ENCODE data around the gene SCYL3.

Gene SCYL3

GRCh38 chr1:169899519-169900217 lies 6.0 kb upstream of the SCYL3 start:
- no peak for DNase-seq (ENCODE audit: low spot score)

- no peak for DNase-seq (ENCODE audit: low spot score)
Observed at GRCh38 chr1:169896013-169896412, 2.3 kb upstream of the SCYL3 start.

- DNase-seq (ENCODE audit: low spot score) = no peak
Observed at GRCh38 chr1:169894424-169895145, 889 bp upstream of the SCYL3 start.

- no peak for DNase-seq (ENCODE audit: low spot score)
Observed at GRCh38 chr1:169892927-169893644, 610 bp downstream of the SCYL3 start.

- no peak for DNase-seq (ENCODE audit: low spot score)
Observed at GRCh38 chr1:169892176-169892926, 1.3 kb downstream of the SCYL3 start.

- DNase-seq (ENCODE audit: low spot score) = no peak
Observed at GRCh38 chr1:169891539-169891885, 2.2 kb downstream of the SCYL3 start.

GRCh38 chr1:169890761-169891538 lies 2.7 kb downstream of the SCYL3 start:
- no peak for DNase-seq (ENCODE audit: low spot score)

- DNase-seq (ENCODE audit: low spot score) = no peak
Observed at GRCh38 chr1:169889871-169890270, 3.8 kb downstream of the SCYL3 start.

- no peak for DNase-seq (ENCODE audit: low spot score)
Observed at GRCh38 chr1:169886931-169887330, 6.8 kb downstream of the SCYL3 start.

GRCh38 chr1:169886422-169886821 lies 7.3 kb downstream of the SCYL3 start:
- no peak for DNase-seq (ENCODE audit: low spot score)

GRCh38 chr1:169885207-169885606 lies 8.5 kb downstream of the SCYL3 start:
- DNase-seq (ENCODE audit: low spot score) = no peak

- DNase-seq (ENCODE audit: low spot score) = no peak
Observed at GRCh38 chr1:169884634-169885033, 9.1 kb downstream of the SCYL3 start.

- DNase-seq (ENCODE audit: low spot score) = no peak
Observed at GRCh38 chr1:169882039-169882511, 11.6 kb downstream of the SCYL3 start.

- no peak for DNase-seq (ENCODE audit: low spot score)
Observed at GRCh38 chr1:169879034-169879840, 14.5 kb downstream of the SCYL3 start.

GRCh38 chr1:169878498-169878897 lies 15.2 kb downstream of the SCYL3 start:
- no peak for DNase-seq (ENCODE audit: low spot score)

GRCh38 chr1:169877800-169878491 lies 15.8 kb downstream of the SCYL3 start:
- DNase-seq (ENCODE audit: low spot score) = no peak

- no peak for DNase-seq (ENCODE audit: low spot score)
Observed at GRCh38 chr1:169874229-169874628, 19.5 kb downstream of the SCYL3 start.

GRCh38 chr1:169873582-169874199 lies 20.0 kb downstream of the SCYL3 start:
- DNase-seq (ENCODE audit: low spot score) = no peak

GRCh38 chr1:169872906-169873305 lies 20.8 kb downstream of the SCYL3 start:
- DNase-seq (ENCODE audit: low spot score) = no peak
